H1 (cell line): ENCODE measurements around the gene ARL5A.

Experiments used
- BRCA1 ChIP-seq: IDR thresholded peaks from 2 replicates; pipeline ENCODE4 v1.6.1; 2012; ENCODE audit warnings: low read depth, low read length, improper control_type of control experiment
- JUND ChIP-seq: IDR thresholded peaks from 2 replicates; pipeline ENCODE4 v1.6.1; 2011; ENCODE audit warnings: mild to moderate bottlenecking, improper control_type of control experiment, low read length
- MAFK ChIP-seq: IDR thresholded peaks from 2 replicates; pipeline ENCODE4 v1.6.1; 2012; ENCODE audit warnings: low read depth, mild to moderate bottlenecking, improper control_type of control experiment, low read length
- NANOG ChIP-seq: IDR thresholded peaks from 2 replicates; pipeline ENCODE4 v1.6.1; 2011; ENCODE audit warnings: low read length, low read depth, mild to moderate bottlenecking, inconsistent platforms; ENCODE audit not compliant: insufficient read depth, poor library complexity, severe bottlenecking
- RAD21 ChIP-seq, 2 experiments: IDR thresholded peaks in 1 of 2; conservative IDR thresholded peaks in 1 of 2; 2 replicates each; pipeline ENCODE4 v1.6.1; 2011; ENCODE audit warnings: low read depth in 2 of 2, low read length in 2 of 2, improper control_type of control experiment in 1 of 2, inconsistent platforms in 1 of 2, mild to moderate bottlenecking in 1 of 2, moderate library complexity in 1 of 2
- SP2 ChIP-seq: IDR thresholded peaks from 2 replicates; pipeline ENCODE4 v1.6.1; 2012; ENCODE audit warnings: mild to moderate bottlenecking, low read length, inconsistent platforms
- TF ChIP-seq, protein P1 (sequence below), 3 experiments: IDR thresholded peaks; 1 replicate in 2 of 3; 2 replicates in 1 of 3; pipeline versions ENCODE4 v1.5.1 to v1.6.1; 2011; ENCODE audit warnings: low read length in 3 of 3, mild to moderate bottlenecking in 3 of 3, inconsistent platforms in 2 of 3, low read depth in 1 of 3, moderate library complexity in 1 of 3; ENCODE audit not compliant: insufficient read depth in 1 of 3; ENCODE audit errors: control extremely low read depth in 1 of 3

DNA sequence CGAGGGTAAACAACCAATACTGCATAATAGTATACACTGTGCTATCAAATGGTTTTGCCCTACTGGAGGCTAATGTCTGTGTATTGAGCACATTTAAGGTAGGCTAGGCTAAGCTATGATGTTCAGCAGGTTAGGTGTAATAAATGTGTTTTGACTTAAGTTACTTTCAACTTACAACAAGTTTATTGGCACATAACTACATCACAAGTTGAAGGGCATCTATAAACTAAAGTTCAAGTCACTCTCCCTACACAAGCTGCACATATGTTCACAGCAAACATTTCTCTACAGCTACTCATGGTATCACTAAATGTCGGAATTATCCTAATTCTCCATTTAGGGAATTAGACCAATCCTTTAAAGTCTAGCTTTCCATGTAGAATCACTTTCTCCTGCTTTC lies 11.4 kb downstream of the ARL5A start:
- TF ChIP-seq NANOG (no peak), SP2 (no peak), MAFK (no peak), JUND (no peak), BRCA1 (no peak), RAD21 (IDR thresholded peaks at IDR 0.05 in 1 of 2, conservative IDR thresholded peaks at IDR 0.05 in 1 of 2; ENCODE audit: low read depth in 2 of 2, low read length in 2 of 2) (no peak)
- TF ChIP-seq, protein P1, sequence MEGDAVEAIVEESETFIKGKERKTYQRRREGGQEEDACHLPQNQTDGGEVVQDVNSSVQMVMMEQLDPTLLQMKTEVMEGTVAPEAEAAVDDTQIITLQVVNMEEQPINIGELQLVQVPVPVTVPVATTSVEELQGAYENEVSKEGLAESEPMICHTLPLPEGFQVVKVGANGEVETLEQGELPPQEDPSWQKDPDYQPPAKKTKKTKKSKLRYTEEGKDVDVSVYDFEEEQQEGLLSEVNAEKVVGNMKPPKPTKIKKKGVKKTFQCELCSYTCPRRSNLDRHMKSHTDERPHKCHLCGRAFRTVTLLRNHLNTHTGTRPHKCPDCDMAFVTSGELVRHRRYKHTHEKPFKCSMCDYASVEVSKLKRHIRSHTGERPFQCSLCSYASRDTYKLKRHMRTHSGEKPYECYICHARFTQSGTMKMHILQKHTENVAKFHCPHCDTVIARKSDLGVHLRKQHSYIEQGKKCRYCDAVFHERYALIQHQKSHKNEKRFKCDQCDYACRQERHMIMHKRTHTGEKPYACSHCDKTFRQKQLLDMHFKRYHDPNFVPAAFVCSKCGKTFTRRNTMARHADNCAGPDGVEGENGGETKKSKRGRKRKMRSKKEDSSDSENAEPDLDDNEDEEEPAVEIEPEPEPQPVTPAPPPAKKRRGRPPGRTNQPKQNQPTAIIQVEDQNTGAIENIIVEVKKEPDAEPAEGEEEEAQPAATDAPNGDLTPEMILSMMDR (IDR thresholded peaks at IDR 0.05; ENCODE audit: control extremely low read depth in 1 of 3, insufficient read depth in 1 of 3, low read depth in 1 of 3, low read length in 3 of 3): no peak
